HG03571 (cell line): ENCODE results near the gene SERTM2.

ENCODE experiments used
- ATAC-seq: cut with Tn5 transposase; IDR thresholded peaks from one replicate; pipeline ENCODE4 v1.9.1; 2021; ENCODE audit not compliant: unreplicated experiment

Gene SERTM2

GRCh38 chrX:111555406-111555958 lies 44.0 kb downstream of the SERTM2 start:
- no peak for ATAC-seq

- no peak for ATAC-seq
Measured at GRCh38 chrX:111560801-111561200, 49.4 kb downstream of the SERTM2 start.

GRCh38 chrX:111561851-111562250 lies 50.4 kb downstream of the SERTM2 start:
- no peak for ATAC-seq

GRCh38 chrX:111567542-111568255 lies 56.3 kb downstream of the SERTM2 start:
- ATAC-seq = no peak

- ATAC-seq = no peak
Measured at GRCh38 chrX:111568354-111568753, 56.9 kb downstream of the SERTM2 start.

- no peak for ATAC-seq
Measured at GRCh38 chrX:111568817-111569216, 57.4 kb downstream of the SERTM2 start.
